HG03097 (cell line): ENCODE data around the gene TLR3.
"Not testable (repeated sequence)": the region's sequence is repeated elsewhere in the genome, so short reads cannot be mapped to it uniquely, and the experiment has no call there.

Experiments
- ATAC-seq: cut with Tn5 transposase; IDR thresholded peaks from one replicate; pipeline ENCODE4 v1.9.1; 2021; ENCODE audit not compliant: unreplicated experiment, low FRiP score

TLR3 gene

GRCh38 chr4:186040316-186040715 is 28.6 kb upstream of the TLR3 start:
- no peak for ATAC-seq

DNA sequence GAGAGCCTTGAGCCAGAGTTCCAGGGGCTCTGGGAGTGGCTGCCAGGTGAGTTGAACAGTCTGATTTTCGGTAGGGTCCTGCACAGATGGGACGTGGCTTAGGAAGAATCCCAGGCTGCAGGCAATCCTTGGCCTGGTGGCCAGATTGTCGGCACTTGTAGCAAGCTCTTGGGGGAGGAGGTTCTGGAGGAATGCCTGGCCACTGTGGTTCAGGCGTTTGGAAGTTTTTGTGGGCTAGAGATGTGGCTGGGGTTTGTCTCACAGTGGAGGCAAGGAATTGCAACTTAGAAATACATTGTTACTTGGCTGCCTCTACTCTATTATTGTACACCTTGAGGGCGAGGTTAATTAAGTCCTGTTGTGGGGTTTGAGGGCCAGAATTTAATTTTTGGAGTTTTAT is 21.5 kb upstream of the TLR3 start:
- not testable (repeated sequence) for ATAC-seq

GRCh38 chr4:186050135-186050534 is 18.8 kb upstream of the TLR3 start:
- not testable (repeated sequence) for ATAC-seq

DNA sequence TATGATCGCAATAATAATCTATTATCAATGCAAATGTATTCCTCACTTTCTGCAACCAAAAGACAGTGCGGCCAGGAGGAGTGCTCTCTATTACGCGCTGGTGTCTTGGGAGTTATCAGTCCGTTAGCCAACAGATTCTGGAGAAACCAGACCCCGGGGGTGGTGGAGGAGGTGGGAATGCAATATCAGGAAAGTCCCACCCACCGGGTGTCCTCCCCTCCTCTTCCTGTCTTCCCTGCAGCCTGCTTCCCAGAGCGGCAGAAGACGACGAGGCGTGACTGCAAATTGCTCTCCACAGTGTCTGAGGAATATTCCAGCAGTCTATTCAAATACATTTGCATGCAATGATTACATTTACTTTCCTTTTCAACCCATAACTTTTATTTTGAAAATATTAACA is 17.9 kb upstream of the TLR3 start:
- ATAC-seq, result no peak

GRCh38 chr4:186058253-186058979 is 10.5 kb upstream of the TLR3 start:
- peak; percentile 100 for ATAC-seq

GRCh38 chr4:186058980-186059316 is 10.0 kb upstream of the TLR3 start:
- no peak for ATAC-seq

DNA sequence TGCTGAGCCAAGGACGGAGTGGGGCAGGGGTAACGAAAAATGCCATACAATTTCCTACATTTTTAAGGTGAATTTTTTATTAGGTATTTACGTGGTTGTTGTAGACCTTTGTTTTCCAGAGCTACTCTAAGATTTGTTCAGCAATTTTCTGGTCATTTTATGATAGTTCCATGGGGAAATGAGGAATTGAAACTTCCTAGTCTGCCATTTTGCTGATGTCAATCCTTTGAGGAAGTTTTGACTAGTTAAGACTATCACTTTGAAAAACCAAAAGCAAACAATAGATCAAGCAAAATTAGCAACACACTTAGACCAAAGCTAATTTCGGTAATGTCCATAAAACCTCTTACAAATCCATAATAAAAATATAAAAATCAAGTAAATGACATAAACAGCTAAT is 7.0 kb upstream of the TLR3 start:
- no peak for ATAC-seq

DNA sequence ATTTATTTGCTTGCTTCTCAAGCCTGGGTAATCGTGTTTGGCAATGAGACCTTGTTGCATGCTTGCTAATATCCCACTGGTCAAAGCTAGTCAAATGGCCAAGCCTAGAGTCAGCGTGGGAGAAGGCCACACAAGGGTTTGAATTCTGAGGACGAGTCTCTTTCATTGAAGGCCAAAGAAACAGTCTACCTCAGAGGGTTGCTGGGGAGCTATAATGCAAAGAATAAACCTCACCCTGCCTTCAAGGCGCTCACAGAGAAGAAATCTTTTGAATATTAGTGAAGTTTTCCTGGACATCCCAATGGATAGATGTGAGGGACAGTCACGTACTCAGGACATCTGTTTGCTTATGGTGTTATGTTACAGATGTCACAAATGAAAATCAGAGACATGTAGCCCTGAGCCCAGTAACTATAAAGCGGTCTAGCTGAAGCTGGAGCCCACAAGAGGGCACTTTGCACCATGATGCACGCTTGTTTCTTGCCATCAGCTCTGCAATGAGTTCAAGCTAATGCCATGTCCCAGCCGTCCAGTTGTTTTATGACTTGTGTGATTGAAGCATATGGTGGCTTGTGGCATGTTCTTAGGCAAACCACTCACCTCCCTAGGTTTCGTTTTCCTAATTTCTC is 1.1 kb upstream of the TLR3 start:
- ATAC-seq, result peak; percentile 92

DNA sequence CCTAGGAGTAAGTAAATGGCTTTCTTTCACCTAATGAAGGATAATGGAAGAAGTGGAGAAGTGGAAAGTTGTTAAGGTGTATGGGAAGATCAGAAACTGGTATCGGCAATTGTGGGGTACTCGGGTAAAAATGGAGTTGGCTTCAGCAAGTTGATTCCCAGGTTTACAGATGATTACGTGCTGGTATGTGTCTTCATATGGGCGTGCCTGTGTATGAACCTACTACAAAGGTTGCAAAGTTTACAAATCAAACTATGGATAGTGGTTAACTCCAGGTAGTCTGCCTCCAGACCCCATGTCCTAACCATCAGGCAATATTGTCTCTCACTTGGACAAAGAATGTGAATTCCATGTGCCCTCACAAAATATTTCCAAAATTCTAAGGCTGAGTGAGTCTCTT is 773 bp downstream of the TLR3 start:
- ATAC-seq, result no peak

DNA sequence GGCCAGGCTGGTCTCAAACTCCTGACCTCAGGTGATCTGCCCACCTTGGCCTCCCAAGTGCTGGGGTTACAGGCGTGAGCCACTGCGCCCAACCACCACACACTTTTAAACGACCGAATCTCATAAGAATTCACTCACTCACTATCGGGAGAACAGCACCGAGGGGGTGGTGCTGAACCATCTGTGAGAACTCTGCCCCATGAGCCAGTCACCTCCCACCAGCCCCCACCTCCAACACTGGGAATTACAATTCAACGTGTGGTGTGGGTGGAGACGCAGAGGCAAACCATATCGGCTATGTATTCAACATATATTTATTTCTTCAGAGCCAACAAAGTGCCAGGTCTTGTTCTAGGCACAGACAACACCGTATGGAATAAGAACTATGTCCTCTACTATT is 3.6 kb downstream of the TLR3 start:
- ATAC-seq, result no peak

DNA sequence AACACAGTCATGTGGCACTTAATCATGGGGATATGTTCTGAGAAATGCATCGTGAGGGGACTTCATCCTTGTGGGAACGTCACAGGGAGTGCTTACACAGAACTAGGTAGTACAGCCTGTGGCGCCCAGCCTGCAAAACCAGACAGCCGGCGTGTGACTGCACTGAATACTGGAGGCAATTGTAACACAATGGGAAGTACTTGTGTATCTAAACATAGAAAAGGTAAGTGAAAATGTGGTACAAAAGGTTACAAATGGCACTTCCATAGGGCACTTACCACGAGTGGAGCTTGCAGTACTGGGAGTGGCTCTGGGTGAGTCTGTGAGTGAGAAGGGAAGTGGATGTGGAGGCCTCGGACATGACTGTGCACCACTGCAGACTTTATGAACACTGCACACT is 5.2 kb downstream of the TLR3 start:
- no peak for ATAC-seq

DNA sequence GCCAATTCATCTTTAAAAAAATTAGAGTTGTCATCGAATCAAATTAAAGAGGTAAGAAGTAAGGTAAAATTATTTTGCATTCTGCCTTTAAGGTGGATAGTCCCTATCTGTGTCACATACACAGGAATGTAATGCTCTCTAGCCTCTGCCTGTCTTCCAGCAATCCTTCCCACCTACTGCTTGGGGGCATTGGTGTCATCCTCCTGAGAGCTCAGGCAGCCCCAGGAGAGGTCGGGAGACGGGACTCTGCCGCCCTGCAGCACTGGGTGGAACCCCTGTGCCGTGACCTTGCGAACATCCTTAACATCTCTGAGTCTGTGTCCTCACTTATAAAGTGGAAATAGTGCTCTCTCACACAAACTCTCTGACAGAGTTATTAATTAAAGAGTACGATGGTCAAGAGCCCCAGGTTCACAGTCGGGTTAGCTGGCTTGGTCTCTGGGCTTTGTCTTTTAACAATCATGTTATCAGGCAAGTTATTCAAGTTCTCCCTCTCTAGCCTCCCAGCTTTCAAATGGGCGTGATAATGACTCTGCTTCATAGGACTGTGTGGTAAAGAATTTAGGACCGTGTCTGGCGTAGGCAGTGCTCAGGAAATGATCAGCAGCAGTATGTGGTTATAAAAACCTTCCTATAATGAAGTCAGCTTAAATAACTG is 10.2 kb downstream of the TLR3 start:
- ATAC-seq, result no peak

DNA sequence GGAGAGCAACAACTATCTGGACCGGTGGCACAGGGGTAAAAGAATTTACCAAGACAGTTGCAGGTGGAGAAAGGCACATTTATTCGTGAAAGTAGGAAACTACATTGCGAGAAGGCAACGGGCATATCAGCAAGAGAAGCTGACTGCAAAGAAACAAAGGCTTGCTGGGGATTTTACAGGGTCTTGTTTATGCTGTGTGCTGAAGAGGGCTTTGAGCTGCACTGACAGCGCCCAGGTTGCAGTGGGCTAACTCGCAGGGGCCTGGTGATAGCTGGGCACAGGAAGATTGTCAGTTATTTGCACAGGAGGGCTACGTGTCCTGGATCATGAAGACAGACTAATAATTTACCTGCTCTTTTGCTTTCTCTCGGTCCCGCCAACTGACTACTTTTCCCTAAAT is 10.7 kb downstream of the TLR3 start:
- no peak for ATAC-seq

DNA sequence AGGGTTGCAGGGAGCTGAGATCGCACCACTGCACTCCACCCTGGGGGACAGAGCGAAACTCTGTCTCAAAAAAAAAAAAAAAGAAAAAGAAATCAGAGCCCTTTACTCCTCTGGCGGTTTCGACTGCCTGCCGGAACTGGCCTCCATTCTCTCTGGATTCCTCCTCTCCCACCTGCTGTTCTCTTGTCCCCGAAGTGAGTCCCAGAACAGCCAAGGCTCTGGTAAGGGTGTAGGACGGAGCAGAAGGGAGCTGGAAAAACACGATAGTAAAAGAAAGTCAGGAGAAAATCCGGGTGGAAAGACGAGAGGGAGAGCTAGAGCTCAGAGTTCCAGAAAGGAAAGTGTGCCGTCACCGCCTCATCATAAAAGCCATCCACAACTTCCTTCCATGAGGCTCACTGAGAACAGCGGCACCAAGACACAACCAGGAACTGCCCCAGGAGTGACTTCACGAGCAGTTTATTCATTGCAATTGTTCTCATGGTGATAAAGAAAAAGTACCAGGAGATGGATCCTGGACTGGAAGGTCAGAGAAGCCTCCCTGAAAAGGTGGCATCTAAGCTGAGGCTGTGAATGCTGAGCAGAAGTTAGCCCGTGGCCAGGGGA is 12.3 kb downstream of the TLR3 start:
- no peak for ATAC-seq

DNA sequence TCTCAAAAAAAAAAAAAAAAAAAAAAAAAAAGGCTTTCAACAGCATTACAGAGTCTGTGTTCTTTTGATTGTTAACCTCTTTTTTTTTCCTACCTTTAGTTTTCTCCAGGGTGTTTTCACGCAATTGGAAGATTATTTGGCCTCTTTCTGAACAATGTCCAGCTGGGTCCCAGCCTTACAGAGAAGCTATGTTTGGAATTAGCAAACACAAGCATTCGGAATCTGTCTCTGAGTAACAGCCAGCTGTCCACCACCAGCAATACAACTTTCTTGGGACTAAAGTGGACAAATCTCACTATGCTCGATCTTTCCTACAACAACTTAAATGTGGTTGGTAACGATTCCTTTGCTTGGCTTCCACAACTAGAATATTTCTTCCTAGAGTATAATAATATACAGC is 13.3 kb downstream of the TLR3 start:
- no peak for ATAC-seq

GRCh38 chr4:186088523-186088922 is 19.6 kb downstream of the TLR3 start:
- no peak for ATAC-seq

GRCh38 chr4:186092296-186092695 is 23.3 kb downstream of the TLR3 start:
- no peak for ATAC-seq

DNA sequence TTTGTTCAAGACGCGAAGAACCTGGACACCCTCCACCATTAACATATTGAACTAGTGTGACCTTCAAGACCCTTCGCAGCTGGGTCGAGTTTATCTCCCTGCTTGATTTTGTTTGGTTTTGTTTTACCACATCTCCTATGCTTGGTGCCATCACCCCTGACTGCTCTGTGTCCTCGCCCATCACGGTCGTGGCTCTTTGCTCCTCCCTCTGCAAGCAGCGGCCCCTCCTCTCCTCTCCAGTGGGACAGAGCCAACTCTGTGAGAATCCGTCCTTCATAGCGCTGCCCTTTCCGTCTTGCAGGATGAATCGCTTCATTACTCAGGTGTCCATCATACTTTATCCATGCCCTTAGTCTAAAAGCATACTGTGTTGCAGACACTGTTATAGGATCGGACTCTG is 26.4 kb downstream of the TLR3 start:
- ATAC-seq, result no peak

DNA sequence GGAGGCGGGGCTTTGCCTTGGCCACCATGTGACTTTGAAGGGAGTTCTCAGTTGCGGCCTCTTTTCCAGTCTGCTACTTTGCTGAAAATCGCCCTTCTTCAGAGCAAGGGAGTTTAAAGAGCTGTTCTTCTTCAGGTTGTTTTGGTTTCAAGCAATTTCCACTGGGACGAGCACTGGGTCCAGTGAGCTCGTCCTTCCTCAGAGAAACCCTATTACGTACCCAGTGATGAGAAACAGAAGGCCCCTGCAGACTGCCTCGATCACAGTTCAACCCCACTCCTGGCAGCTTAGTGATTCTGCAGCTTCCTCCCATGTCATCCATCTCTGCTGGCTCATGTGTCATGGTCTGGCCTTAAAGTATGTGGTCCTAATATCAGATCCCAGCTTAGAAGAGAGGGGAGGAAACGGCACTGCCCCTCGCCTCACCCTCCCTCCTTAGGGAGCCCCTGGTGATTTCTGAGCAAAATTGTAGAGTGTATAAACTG is 27.8 kb downstream of the TLR3 start:
- ATAC-seq, result no peak

DNA sequence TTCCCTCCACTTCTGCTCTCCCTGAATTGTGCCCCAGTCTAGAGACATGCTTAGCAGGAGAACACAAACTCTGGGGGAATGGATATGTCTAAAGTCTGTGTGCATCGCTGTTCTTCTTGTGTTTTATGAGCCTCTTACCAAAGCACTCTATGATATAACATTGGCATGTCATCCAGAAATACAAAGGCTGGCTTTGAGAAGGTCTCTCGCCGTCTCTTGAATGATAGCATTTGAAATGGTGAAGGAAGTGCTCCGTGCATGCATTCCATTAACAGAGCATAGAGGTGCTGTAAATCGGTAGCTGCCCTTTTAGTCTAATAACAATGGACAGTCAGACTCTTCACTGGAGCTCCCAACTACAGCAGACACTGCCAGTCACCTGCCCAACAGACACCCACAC is 28.4 kb downstream of the TLR3 start:
- no peak for ATAC-seq

DNA sequence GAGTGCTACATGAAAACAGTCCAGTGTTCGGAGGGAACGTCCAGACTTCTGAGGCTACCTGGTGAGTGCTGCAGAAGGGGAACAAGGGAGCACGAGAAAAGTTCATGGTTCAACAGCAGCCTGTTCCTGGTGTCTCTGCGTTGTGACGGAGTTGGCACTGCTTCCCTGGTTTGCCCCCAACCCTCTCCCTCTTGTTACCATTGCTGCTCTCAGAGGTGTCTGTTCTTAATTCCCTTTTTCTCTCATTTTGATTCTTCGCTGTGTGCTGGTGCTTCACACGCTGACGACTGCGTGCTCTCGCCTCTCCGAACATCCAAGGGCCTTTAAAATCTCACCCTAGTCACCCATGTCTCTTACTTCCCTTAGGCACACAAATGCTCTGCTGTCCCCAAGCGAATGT is 34.0 kb downstream of the TLR3 start:
- no peak for ATAC-seq
